Smooth muscle cell of the brain vasculature (primary cell): ENCODE measurements around the gene AMPD1.

Experiments used
- DNase-seq: peaks from one replicate; pipeline ENCODE4 v3.0.0-alpha.2; 2012; ENCODE audit warnings: low read depth, low spot score

Gene AMPD1

GRCh38 chr1:114695430-114696058 lies at the start of gene AMPD1:
AMPD1 (minus strand) TSS chr1:114695546; CDS start chr1:114695471, 75 bp downstream.
- no peak for DNase-seq

GRCh38 chr1:114741963-114742746 lies 46.8 kb upstream of the AMPD1 start:
- DNase-seq = no peak

DNA sequence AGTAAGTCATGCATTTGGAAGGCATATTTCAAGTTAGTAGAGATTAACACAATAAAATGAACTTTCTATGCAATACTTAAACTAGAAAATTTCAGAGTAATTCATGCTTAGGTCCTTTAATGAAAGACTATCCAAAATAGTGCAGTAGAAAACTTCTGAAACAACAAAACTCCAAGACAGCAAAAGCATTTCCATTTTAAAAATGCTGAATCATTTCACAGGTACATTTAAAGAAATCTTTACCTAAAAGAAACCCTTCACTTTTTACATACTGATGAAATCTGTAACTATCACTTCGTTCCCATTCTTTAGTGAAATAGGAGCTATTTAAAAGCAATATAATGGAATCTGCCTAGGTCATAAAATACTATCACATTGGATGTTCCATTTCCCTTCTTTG lies 45.0 kb upstream of the AMPD1 start:
- DNase-seq = no peak

GRCh38 chr1:114737314-114737849 lies 42.0 kb upstream of the AMPD1 start:
- DNase-seq = no peak

DNA sequence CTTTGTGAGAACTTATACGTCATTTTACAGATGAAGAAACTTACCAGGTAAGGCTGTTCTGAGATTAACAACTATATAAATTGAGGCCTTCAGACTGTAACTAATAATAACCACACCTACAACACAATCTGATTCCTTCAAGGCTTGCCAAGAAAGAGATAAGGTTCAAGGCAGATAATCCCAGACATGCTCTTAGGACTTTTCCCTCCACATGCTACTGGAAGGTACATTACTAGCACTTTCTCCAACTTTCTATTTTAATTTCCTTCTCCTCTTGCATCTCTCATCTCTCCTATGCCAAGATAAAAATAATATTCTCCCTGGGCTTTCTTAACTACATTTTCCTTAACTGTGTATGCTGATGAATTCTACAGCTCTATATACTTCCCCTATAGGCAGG lies 40.1 kb upstream of the AMPD1 start:
- no peak for DNase-seq

GRCh38 chr1:114729782-114730181 lies 34.4 kb upstream of the AMPD1 start:
- DNase-seq = no peak

DNA sequence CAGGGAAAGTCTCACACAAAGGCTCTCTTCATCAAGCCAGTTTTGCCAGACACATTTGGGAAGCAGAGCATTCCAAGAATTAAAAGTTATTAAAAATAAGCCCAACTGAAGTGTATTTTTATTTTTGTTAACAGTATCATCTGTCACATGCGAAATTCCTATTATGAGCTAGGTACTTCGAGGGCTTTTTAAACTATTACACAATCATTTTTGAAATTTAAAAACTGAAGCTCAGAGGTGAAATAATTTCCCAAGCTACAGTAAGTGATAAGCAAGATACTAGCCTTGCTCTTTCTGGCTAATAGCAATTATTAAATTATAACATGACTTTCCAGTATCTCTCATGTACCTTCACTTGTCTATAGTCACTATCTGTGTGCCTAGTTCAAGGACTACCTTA lies 33.2 kb upstream of the AMPD1 start:
- no peak for DNase-seq

- DNase-seq = no peak
These were observed 29.9 kb upstream of the AMPD1 start for GRCh38 chr1:114725230-114725629.

DNA sequence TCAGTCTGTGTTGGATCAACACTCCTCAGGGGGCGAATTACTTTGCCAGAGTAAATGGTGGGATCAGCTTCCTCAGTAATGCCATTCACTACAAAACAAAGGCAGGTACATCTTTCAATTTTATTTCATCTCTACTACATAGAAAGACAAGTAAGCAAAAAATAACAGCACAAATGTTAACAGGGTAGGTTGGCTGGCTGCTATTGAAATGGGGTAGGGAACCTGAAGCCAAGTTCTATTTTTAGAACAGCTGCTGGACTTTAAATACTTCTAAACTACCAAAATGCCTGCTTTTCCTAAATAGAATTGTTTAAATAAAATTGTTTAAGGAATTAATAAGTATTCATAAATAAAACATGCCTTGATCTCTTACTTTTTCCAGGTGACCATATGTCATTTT lies 28.6 kb upstream of the AMPD1 start:
- DNase-seq = no peak

- DNase-seq = no peak
These were observed 28.1 kb upstream of the AMPD1 start for GRCh38 chr1:114723457-114723856.

- no peak for DNase-seq
These were observed 25.1 kb upstream of the AMPD1 start for GRCh38 chr1:114720492-114720891.

- no peak for DNase-seq
These were observed 24.1 kb upstream of the AMPD1 start for GRCh38 chr1:114719424-114719787.

DNA sequence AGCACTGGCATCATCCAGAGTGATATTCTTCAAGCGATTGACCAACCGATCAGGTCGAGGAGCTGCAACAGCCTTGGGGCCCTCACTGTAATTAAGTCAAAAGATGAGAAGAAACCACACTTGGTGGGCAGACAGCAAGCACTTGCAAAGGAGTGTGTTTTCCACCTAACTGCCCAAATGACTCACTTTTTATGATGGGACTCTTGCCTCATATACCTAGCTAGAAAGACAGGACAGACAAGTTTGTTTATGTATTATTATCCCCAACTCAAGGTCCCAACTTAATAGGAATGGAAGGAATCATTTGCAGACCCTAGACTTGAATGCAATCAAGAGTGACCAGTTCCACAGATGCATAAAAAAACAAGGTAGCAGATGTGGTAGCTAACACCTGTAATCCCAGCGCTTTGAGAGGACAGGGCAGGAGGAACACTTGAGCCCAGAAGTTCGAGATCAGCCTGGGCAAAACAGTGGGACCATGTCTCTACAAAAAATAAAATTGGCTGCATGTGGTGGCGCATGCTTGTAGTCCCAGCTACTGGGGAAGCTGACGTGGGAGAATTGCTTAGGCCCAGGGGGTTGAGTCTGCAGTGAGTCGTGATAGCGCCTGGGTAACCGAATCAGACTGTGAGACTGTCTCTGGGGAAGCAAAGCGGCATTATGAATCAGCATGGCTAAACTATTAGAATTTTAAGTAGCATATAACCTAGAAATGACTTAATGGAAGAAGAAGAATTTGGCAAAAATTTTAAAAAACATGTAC lies 23.5 kb upstream of the AMPD1 start:
- DNase-seq = no peak

DNA sequence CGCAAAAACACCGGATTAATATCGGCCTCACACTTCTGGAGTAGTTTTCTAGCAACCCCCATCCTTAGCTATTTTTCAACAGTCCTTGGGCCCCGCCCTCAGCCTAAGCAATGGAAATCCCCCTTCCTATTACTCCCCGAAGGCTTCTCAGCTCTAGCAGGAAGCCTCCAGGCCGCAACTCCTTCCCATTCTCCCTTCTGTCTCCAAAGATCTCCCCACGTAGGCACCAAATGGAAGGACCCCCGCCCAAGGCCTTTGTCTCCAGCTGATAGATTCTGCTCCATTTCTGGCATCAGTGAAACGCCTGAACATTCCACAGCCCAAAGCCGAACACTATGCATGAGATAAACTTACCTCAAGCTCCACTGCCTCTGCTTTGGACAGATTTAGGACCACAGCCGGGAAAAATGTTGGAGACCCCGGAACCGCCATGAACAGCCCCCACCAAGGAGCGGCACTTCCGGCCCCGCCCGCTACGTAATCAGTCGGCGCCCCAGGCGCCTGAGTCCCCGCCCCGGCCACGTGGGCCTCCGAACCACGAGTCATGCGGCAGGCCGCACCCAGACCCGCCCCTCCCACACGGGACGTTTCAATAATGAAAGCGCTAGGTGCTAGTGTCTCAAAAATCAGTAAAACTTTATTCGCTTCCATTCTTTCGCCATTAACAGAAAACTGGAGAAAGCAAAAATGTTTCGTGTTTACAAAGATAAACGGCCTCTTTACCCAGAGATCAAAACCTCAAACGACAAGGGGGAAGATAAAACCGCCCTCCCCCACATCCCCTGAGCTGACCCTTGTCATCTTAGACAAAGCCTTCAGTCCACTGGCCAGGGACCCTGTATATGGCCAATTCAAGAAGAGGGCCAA lies 21.2 kb upstream of the AMPD1 start, which contains the start of gene NRAS:
NRAS (minus strand) TSS at position 468 of the 867 bp plus-strand sequence. CDS start 611 bp downstream, outside the sequence.
- peak; percentile 86 for DNase-seq

DNA sequence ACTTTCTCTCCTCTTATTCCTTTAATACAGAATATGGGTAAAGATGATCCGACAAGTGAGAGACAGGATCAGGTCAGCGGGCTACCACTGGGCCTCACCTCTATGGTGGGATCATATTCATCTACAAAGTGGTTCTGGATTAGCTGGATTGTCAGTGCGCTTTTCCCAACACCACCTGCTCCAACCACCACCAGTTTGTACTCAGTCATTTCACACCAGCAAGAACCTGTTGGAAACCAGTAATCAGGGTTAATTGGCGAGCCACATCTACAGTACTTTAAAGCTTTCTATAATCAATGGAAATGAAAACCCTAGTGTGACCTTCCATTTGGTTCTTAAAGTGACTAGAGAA lies 20.6 kb upstream of the AMPD1 start:
- DNase-seq = no peak

DNA sequence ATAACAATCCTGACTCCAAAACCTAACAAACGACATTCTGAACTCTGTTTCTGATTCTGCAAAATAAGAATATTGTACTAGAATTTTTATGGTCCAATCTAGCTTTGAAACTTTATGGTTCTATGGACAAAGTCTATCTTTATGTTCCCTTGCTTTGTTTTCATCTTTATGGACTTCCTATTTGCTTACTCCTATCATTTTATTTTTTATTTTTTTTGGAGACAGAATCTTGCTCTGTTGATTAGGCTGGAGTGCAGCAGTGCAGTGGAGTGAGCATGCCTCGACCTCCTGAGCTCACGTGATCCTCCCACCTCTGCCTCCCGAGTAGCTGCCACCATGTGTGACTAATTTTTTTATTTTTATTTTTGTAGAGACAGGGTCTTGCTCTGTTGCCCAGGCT lies 17.6 kb upstream of the AMPD1 start:
- no peak for DNase-seq

DNA sequence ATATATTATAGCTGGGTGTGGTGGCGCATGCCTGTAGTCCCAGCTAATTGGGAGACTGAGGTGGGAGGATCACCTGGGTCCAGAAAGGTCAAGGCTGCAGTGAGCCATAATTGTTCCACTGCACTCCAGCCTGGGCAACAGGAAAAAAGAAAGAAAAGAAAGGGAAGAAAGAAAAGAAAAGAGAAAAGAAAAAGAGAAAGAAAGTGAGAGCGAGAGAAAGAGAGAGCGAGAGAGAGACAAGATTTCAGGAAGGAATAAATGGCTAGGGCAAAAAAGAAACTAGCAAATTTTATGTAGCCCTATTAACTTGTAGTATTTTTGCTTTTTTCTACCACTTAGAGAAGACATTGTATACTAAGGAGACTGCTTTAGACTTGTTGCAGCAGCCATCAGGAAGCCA lies 15.0 kb upstream of the AMPD1 start:
- no peak for DNase-seq

DNA sequence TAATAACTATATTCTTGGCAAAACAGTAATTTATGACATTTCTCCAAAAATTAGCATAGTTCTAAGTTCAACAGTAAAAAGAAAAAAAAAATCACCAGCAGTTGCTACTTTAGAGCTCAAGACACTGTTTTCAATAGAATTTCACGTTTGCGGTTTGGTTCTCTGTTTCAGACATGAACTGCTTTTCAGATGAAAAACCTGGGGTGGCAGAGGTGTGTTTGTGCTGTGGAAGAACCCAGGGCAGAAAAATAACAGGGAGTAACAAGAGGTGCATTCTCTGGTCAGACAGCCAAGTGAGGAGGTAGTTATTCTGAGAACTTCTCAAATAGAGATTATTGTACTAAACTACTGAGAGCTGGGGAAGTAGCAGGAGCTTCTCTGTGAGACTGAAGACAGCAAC lies 12.3 kb upstream of the AMPD1 start:
- no peak for DNase-seq

DNA sequence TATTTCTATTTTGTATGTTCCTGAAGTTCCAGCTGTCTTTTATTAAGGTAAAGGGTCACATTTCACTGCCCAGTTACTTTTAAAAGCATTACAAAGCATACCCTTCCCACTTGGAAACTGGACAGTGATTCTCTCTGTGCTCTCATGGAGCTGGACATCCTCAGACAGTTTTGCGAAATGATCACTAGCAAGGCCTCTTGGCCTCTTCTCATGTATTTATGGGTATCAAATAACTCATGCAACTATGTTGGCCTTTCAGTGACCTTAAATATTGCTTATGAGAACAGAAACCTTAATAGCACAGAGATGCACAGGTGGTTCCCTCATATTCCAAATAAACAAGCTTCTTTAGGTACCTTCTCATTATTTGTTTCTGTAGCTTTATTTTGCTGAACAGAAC lies 7.9 kb upstream of the AMPD1 start:
- no peak for DNase-seq

DNA sequence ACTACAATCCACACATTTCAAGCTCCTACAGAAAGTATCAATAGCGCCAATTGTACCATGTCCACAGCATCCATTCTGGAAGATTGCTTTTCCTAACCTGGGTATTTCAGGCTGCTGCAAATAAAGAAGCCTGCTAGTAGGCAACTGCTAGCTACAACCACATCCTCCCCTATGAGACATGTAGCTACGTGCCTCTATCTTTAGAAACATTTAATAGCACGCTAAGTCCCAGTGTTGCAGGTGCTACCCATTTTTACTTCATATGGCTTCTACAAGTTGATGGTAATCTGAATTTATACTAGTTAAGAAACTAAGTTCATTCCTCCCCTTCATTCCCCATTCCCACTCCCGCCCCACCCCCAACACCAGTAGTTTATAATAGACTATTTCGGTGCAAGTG lies 7.4 kb upstream of the AMPD1 start:
- DNase-seq = no peak

DNA sequence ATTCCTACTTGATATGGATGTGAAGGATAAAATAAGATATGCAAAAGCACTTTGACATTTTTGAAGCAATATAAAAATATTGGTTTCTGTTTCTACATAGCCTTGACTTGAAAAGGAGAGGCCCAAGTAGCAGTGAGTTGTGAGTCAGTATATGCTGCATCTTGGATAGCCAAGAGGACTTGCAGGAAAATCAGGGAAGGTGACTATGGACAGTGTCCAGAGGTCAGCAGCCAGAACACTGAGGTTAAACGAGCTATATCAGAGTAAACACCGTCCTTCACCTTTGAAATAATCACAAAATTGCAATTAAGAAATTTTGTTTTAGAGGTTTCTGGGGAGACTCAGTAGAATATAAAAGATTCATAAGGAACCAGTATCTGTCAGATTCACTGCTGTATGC lies 6.6 kb upstream of the AMPD1 start:
- DNase-seq = no peak
